Neural progenitor cell (in vitro differentiated cells): ENCODE data around the gene CACNA2D4.

Experiments used
- CTCF ChIP-seq: fragments of 200-600 bp; sonication (generic); IDR thresholded peaks from 2 replicates; pipeline ENCODE4 v1.5.1; 2017; ENCODE audit warnings: antibody characterized with exemption, mild to moderate bottlenecking
- EZH2 ChIP-seq: fragments of 200-600 bp; sonication (generic); IDR thresholded peaks from 2 replicates; pipeline ENCODE4 v1.6.1; 2017; ENCODE audit warnings: antibody characterized with exemption, mild to moderate bottlenecking, moderate library complexity
- EZH2phosphoT487 ChIP-seq: fragments of 200-600 bp; sonication (generic); IDR thresholded peaks from 2 replicates; pipeline ENCODE4 v1.6.1; 2017; ENCODE audit warnings: antibody characterized with exemption

- TF ChIP-seq CTCF (no peak), EZH2 (no peak), EZH2phosphoT487 (no peak)
Observed at GRCh38 chr12:1845427-1845826, 73.0 kb downstream of the CACNA2D4 start.
